ENCODE data around the gene LHX3.

- TF ChIP-seq CTCF (IDR thresholded peaks at IDR 0.05) (no peak), POLR2A (IDR thresholded peaks at IDR 0.05) (no peak)
Measured at GRCh38 chr9:136152543-136152866, 52.4 kb downstream of the LHX3 start.

All from uterus (tissue), 2 donors.